Ovary (tissue), 9 donors: ENCODE results near the gene PRDM16. TPM values are rescaled to one million over a fixed set of nuclear protein-coding genes. Genes with fewer than 3 reads are reported as not detected.

Experiments used
- DNase-seq, 5 donors: peaks; one replicate each; pipeline ENCODE4 v3.0.0-alpha.2; 2019 to 2020
- H3K27ac ChIP-seq, 2 donors: fragments of 200-600 bp; one replicate each; pipeline versions ENCODE4 v1.5.1 to v1.8.0; 2019 to 2022
- H3K27me3 ChIP-seq: fragments of 200-600 bp; one replicate; pipeline ENCODE4 v1.8.0; 2022
- H3K36me3 ChIP-seq: fragments of 200-600 bp; sonication (generic); one replicate; pipeline ENCODE4 v1.5.1; 2019
- H3K4me1 ChIP-seq: one replicate; pipeline ENCODE4 v1.8.1; 2013; ENCODE audit warnings: mild to moderate bottlenecking, moderate library complexity; ENCODE audit not compliant: insufficient read depth
- H3K4me3 ChIP-seq: fragments of 200-600 bp; sonication (generic); one replicate; pipeline ENCODE4 v1.5.1; 2017
- H3K9me3 ChIP-seq, 2 donors: fragments of 200-600 bp in 1 of 2; sonication (generic) in 1 of 2; one replicate each; pipeline versions ENCODE4 v1.5.1 to v1.8.1; 2013 to 2019; ENCODE audit warnings: mild to moderate bottlenecking in 1 of 2, moderate library complexity in 1 of 2
- CTCF ChIP-seq, 3 donors: fragments of 450-650 bp in 2 of 3; fragments of 200-600 bp in 1 of 3; IDR thresholded peaks; one replicate each; pipeline versions ENCODE4 v1.5.1 to v1.8.0; 2016 to 2022; ENCODE audit warnings: antibody characterized with exemption in 3 of 3, mild to moderate bottlenecking in 1 of 3
- EP300 ChIP-seq: sonication (generic); formaldehyde crosslinking; IDR thresholded peaks from one replicate; pipeline ENCODE4 v1.6.1; 2017; ENCODE audit warnings: antibody characterized with exemption
- POLR2A ChIP-seq: fragments of 450-650 bp; IDR thresholded peaks from one replicate; pipeline ENCODE4 v1.6.1; 2017; ENCODE audit warnings: antibody characterized with exemption, mild to moderate bottlenecking, moderate library complexity
- WGBS, 3 donors: extraction: QIAGEN DNeasy Blood & Tissue Kit in 1 of 3; methylation state at CpG; one replicate each; pipeline versions ENCODE4 v1.1.5 to v1.1.7; 2013 to 2017; 5-methylcytosine and 5-hydroxymethylcytosine counted together
- intact Hi-C, 4 donors: fragments of 100-400 bp; cut with DNase I; formaldehyde crosslinking; loops; one replicate each; pipeline versions ENCODE4 v1.11.0 to v1.15.1; 2022 to 2023
- microRNA-seq, 3 donors: library from miRNA; unstranded; fragments of <30 nt; microRNA quantifications; one replicate each; pipeline versions ENCODE4 to v1.2.0, GENCODE V29; 2019 to 2020
- polyA plus RNA-seq, 2 donors: library from polyadenylated mRNA; stranded (reverse); fragments of 200-250 nt in 1 of 2; fragments of 350-450 nt in 1 of 2; fragmentation: Illumina TruSeq in 1 of 2; extraction: RNeasy Lipid Tissue Mini Kit (QIAGEN cat#74804) in 1 of 2; gene quantifications; one replicate each; pipeline ENCODE4 v1.2.3, GENCODE V29; 2013 to 2014
- total RNA-seq, 7 donors: library from RNA; depleted of rRNA in 2 of 7; stranded (reverse); fragments of >200 nt in 2 of 7; fragmentation: NEBNext Ultra II Directional in 3 of 7; extraction: Animal tissue kit (Norgen Biotek cat#: 25700) in 3 of 7; gene quantifications; one replicate each; pipeline versions ENCODE4 v1.1.0 to v1.2.4, GENCODE V29; 2016 to 2023
- donor health status: DM: no; HTN: no; CAD: no; lungs with moderate emphysema.
- donor health status: DM: no; HTN: no; CAD: no.
- donor health status: Bipolar disorder and iron deficiency.
- donor health status: DM: yes; HTN: yes; CAD: no.
- donor health status: DM: no; HTN: no; CAD: no.
- donor health status: DM: yes; HTN: yes; CAD: no.

PRDM16 gene
- total and polyA plus RNA-seq, 9 donors: 1.1 to 17.3 (median 3.9) TPM

GRCh38 chr1:3483380-3483779, 414.4 kb downstream of the PRDM16 start:
- 75 to 84% (median 81%) methylated on average over 14 of the region's 14 CpGs for WGBS, 3 donors
- intact Hi-C loops: no loop called here
- H3K36me3 ChIP-seq: no peaks in the 10 kb centered on the region
- no peak overlapping the region for H3K4me3 ChIP-seq
- no peak for DNase-seq
- no peaks in the 10 kb centered on the region for H3K4me1 ChIP-seq
- TF ChIP-seq EP300: no peak
- TF ChIP-seq CTCF (IDR thresholded peaks at IDR 0.05): no peak
- no peak for TF ChIP-seq POLR2A
- no peak overlapping the region for H3K27ac ChIP-seq
- H3K27me3 ChIP-seq: no peaks in the 10 kb centered on the region
- no peaks in the 10 kb centered on the region for H3K9me3 ChIP-seq

GRCh38 chr1:3483801-3484444, 414.9 kb downstream of the PRDM16 start:
- no peaks in the 10 kb centered on the region for H3K36me3 ChIP-seq
- peak; percentile 22 to 45 (median 24) for TF ChIP-seq CTCF (IDR thresholded peaks at IDR 0.05)
- TF ChIP-seq POLR2A: no peak
- TF ChIP-seq EP300: no peak
- H3K27ac ChIP-seq: no peak overlapping the region
- no peaks in the 10 kb centered on the region for H3K27me3 ChIP-seq
- WGBS, 3 donors: 39 to 58% (median 56%) methylated on average over 31 of the region's 31 CpGs
- no peak overlapping the region for H3K4me3 ChIP-seq
- no peaks in the 10 kb centered on the region for H3K9me3 ChIP-seq
- H3K4me1 ChIP-seq: no peaks in the 10 kb centered on the region
- intact Hi-C loops: no loop called here
- peak in 1 of 5 donors; percentile 58 for DNase-seq

- no peak overlapping the region for H3K27ac ChIP-seq
- no peaks in the 10 kb centered on the region for H3K9me3 ChIP-seq
- 92 to 93% (median 92%) methylated on average over 14 of the region's 14 CpGs for WGBS, 3 donors
- no peaks in the 10 kb centered on the region for H3K27me3 ChIP-seq
- no peak for DNase-seq
- intact Hi-C loops: no loop called here
- H3K36me3 ChIP-seq: no peaks in the 10 kb centered on the region
- no peaks in the 10 kb centered on the region for H3K4me1 ChIP-seq
- no peak for TF ChIP-seq CTCF (IDR thresholded peaks at IDR 0.05)
- TF ChIP-seq POLR2A: no peak
- no peak for TF ChIP-seq EP300
- H3K4me3 ChIP-seq: no peak overlapping the region
Observed at GRCh38 chr1:3485016-3485415, 416.0 kb downstream of the PRDM16 start.

Small RNAs within 50 kb of the gene (microRNA-seq; reads per million reads assigned to microRNA genes)
- 0 reads per million in 3 donors for gene MIR4251

Other genes with a start within 250 kb of the PRDM16 start
- gene ACTRT2, start 47.7 kb upstream of the PRDM16 start, total RNA-seq: not detected
- not detected for gene ACTRT2, start 47.7 kb upstream of the PRDM16 start, polyA plus RNA-seq